Left lung (tissue), 10 donors: ENCODE results near the gene COL25A1. TPM values are rescaled to one million over a fixed set of nuclear protein-coding genes. Genes with fewer than 3 reads are reported as not detected.

ENCODE experiments used
- ATAC-seq: fragments of 200-7000 bp; cut with Tn5 transposase; one replicate; pipeline ENCODE4 v1.9.1; 2020; ENCODE audit warnings: moderate library complexity
- DNase-seq, 4 donors: peaks; one replicate each; pipeline ENCODE4 v3.0.0-alpha.2; 2013 to 2020
- H3K27ac ChIP-seq, 2 donors: fragments of 200-600 bp; sonication (generic) in 1 of 2; one replicate each; pipeline versions ENCODE4 v1.5.0 to v1.8.0; 2020 to 2021
- H3K27me3 ChIP-seq, 2 donors: fragments of 200-600 bp; sonication (generic) in 1 of 2; one replicate each; pipeline versions ENCODE4 v1.5.0 to v1.8.0; 2020 to 2021
- H3K36me3 ChIP-seq, 2 donors: fragments of 200-600 bp; sonication (generic) in 1 of 2; one replicate each; pipeline versions ENCODE4 v1.5.0 to v1.8.0; 2020 to 2021
- H3K4me1 ChIP-seq, 2 donors: fragments of 200-600 bp; one replicate each; pipeline ENCODE4 v1.8.0; 2021
- H3K4me3 ChIP-seq, 2 donors: fragments of 200-600 bp; sonication (generic) in 1 of 2; one replicate each; pipeline versions ENCODE4 v1.5.0 to v1.8.0; 2020 to 2021; ENCODE audit warnings: mild to moderate bottlenecking in 1 of 2
- H3K9me3 ChIP-seq, 2 donors: fragments of 200-600 bp; sonication (generic) in 1 of 2; one replicate each; pipeline versions ENCODE4 v1.5.0 to v1.8.0; 2020 to 2021
- intact Hi-C, 2 donors: fragments of 100-400 bp; cut with DNase I; formaldehyde crosslinking; loops; one replicate each; pipeline versions ENCODE4 v1.11.2 to v1.14.2; 2022
- polyA plus RNA-seq, 6 donors: library from polyadenylated mRNA; unstranded; fragments of 120-200 nt; gene quantifications; one replicate each; pipeline ENCODE4 v1.2.1, GENCODE V29; 2013; ENCODE audit not compliant: insufficient read length in 6 of 6
- total RNA-seq, 2 donors: library from RNA; stranded (reverse); fragmentation: NEBNext Ultra II Directional; extraction: Animal tissue kit (Norgen Biotek cat#: 25700); gene quantifications; one replicate each; pipeline ENCODE4 v1.2.1, GENCODE V29; 2021
- TF ChIP-seq, protein P1 (sequence below), 2 donors: fragments of 200-600 bp; sonication (generic) in 1 of 2; IDR thresholded peaks; one replicate each; pipeline versions ENCODE4 v1.5.0 to v1.8.0; 2021; ENCODE audit warnings: antibody characterized with exemption in 2 of 2
- donor health status: DM: no; HTN: yes; CAD: no.
- donor health status: DM: no; HTN: no; CAD: no.

The COL25A1 gene
- total and polyA plus RNA-seq, 8 donors: 0.13 to 1.8 (median 1.4) TPM

DNA sequence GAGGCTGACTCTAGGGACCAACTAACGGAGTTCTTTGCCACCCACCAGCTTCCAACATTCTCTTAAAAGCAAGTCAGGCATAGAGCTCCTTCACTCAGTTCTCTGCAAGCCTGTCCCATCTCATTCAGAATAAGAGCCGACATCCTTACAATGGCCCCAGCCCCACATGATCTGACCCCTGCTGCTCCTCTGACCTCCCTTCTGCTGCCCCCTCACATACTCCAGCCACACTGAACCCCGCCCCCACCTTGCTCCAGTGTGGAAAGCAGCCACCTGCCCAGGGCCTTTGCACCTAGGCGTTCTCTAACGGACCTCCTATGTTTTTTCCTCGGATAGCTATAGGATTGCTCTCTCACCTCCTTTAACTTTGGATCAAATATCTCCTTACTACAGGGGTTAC is 396.5 kb downstream of the COL25A1 start:
- Histone ChIP-seq H3K36me3 (no peaks in the 10 kb centered on the region), H3K4me3 (no peak overlapping the region), H3K4me1 (no peaks in the 10 kb centered on the region), H3K27ac (no peak overlapping the region), H3K27me3 (no peaks in the 10 kb centered on the region), H3K9me3 (no peaks in the 10 kb centered on the region)
- TF ChIP-seq, protein P1, sequence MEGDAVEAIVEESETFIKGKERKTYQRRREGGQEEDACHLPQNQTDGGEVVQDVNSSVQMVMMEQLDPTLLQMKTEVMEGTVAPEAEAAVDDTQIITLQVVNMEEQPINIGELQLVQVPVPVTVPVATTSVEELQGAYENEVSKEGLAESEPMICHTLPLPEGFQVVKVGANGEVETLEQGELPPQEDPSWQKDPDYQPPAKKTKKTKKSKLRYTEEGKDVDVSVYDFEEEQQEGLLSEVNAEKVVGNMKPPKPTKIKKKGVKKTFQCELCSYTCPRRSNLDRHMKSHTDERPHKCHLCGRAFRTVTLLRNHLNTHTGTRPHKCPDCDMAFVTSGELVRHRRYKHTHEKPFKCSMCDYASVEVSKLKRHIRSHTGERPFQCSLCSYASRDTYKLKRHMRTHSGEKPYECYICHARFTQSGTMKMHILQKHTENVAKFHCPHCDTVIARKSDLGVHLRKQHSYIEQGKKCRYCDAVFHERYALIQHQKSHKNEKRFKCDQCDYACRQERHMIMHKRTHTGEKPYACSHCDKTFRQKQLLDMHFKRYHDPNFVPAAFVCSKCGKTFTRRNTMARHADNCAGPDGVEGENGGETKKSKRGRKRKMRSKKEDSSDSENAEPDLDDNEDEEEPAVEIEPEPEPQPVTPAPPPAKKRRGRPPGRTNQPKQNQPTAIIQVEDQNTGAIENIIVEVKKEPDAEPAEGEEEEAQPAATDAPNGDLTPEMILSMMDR (IDR thresholded peaks at IDR 0.05): no peak
- intact Hi-C loops: no loop called here
- DNase-seq (no peak), ATAC-seq (no peak)

DNA sequence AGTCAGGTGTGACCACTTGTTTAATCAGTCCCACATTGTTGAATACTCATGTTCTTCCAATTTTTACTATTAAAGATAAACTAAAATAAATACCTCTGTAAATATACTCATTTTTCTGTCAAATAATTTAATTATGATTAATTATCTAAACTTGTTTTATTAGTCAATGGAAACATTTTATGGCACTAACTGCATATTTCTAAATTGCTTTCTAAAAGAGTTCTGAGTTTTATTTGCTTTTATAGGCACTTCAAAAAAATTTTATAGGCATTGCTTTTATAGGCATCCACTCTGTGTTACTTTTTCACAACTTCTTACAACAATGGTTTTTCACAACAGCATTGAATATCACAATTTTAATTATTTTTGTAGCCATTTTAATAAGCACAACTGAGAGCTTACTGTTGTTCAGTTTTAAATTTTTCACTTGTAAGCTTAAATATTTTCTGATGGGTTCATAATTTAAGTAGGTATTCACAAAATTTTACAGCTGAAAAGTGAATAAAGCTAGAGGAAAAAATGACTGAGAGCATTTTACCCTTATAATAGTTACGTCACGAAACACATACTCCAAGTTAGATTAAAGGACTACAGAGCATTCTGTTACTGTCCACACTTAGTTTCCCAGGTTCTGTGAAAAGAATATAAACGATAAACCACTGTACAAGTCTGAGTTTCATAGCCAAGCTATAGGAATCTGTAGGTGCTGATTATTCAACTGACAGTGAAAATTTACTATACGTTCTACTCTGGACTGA is 398.8 kb downstream of the COL25A1 start:
- H3K9me3 ChIP-seq: no peaks in the 10 kb centered on the region
- H3K27ac ChIP-seq: no peak overlapping the region
- no peak for ATAC-seq
- H3K4me3 ChIP-seq: no peak overlapping the region
- H3K27me3 ChIP-seq: no peaks in the 10 kb centered on the region
- DNase-seq: no peak
- TF ChIP-seq, protein P1 (IDR thresholded peaks at IDR 0.05): no peak
- no peaks in the 10 kb centered on the region for H3K36me3 ChIP-seq
- intact Hi-C loops: no loop called here
- no peaks in the 10 kb centered on the region for H3K4me1 ChIP-seq

DNA sequence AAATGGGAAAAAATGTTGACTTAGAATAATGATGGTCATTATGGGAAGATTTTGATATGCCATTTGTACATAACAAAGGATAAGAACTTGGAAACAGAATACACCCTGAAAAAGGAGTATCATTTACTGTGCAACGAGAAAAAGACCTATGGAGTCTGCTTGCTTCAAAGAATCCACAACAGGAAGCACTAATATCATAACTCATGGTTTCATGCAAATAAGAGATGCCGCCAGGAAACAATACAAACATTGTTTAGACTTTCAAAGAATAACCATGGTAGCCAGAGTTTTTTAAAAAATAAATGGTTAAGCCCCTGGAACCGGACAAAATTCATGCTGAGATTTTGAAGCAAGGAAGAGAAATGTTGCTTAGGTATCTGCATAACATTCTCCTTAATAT is 399.7 kb downstream of the COL25A1 start:
- ATAC-seq: no peak
- Histone ChIP-seq H3K4me1 (no peaks in the 10 kb centered on the region), H3K27me3 (no peaks in the 10 kb centered on the region), H3K27ac (no peak overlapping the region), H3K4me3 (no peak overlapping the region), H3K36me3 (no peaks in the 10 kb centered on the region), H3K9me3 (no peaks in the 10 kb centered on the region)
- intact Hi-C loops: no loop called here
- TF ChIP-seq, protein P1 (IDR thresholded peaks at IDR 0.05): no peak
- no peak for DNase-seq

DNA sequence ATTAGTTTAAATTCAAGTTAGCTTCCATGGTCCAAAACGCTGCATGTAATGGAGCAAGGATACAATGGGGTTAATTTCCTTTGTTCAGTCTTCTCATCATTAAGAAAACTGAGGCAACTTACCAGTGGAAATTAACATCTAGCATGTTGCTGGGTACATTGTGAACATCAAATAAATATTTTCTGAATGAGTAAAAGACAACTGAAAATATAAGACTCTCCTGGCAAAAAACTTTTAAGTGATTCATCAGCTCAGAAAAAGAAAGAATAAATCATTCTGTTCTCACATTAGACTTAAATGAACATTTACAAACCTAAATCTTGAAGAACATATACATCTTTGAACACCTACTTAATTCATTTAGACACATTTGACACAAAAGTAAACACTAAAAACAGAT is 401.2 kb downstream of the COL25A1 start:
- H3K4me1 ChIP-seq: no peaks in the 10 kb centered on the region
- no peak for DNase-seq
- intact Hi-C loops: no loop called here
- no peak overlapping the region for H3K4me3 ChIP-seq
- ATAC-seq: no peak
- no peaks in the 10 kb centered on the region for H3K27me3 ChIP-seq
- no peaks in the 10 kb centered on the region for H3K36me3 ChIP-seq
- H3K9me3 ChIP-seq: no peaks in the 10 kb centered on the region
- H3K27ac ChIP-seq: no peak overlapping the region
- TF ChIP-seq, protein P1 (IDR thresholded peaks at IDR 0.05): no peak

DNA sequence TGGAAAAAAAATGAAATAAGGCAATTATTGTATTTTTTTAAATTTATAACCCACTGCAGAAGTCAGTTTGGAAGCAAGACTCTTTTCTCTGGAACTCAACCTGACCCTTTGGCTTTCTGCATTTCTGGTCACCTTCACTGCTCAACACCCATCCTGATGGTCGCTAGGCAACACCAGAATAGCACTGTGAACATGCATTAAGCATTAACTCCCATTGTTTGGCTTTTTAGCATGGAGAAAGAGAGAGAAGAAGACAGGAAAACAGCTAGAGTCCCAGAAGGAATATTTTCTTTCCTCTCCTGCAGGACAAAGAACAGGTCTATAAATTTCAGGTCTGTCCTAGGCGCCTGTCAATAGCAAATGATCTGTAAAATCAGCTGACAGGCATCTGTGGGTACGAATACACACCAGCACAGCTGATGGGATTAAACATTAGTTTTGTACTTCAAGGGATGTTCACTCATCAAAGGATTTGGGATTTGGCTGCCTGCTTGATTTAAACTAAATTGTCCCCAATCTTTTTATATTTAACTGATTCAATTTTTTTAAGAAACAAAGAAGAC is 402.4 kb downstream of the COL25A1 start:
- ATAC-seq: no peak
- Histone ChIP-seq H3K4me3 (no peak overlapping the region), H3K27me3 (no peaks in the 10 kb centered on the region), H3K27ac (no peak overlapping the region), H3K4me1 (no peaks in the 10 kb centered on the region), H3K9me3 (no peaks in the 10 kb centered on the region), H3K36me3 (no peaks in the 10 kb centered on the region)
- TF ChIP-seq, protein P1 (IDR thresholded peaks at IDR 0.05): no peak
- intact Hi-C loops: no loop called here
- DNase-seq: no peak
